Measurements from ENCODE around the gene STRN4. TPM values are rescaled to one million over a fixed set of nuclear protein-coding genes. Genes with fewer than 3 reads are reported as not detected.
A peak's percentile ranks its signal among the peaks of the same experiment; 100 is the strongest.

The STRN4 gene
- total RNA-seq, 1 experiment from 2014 or later: 151 TPM

DNA sequence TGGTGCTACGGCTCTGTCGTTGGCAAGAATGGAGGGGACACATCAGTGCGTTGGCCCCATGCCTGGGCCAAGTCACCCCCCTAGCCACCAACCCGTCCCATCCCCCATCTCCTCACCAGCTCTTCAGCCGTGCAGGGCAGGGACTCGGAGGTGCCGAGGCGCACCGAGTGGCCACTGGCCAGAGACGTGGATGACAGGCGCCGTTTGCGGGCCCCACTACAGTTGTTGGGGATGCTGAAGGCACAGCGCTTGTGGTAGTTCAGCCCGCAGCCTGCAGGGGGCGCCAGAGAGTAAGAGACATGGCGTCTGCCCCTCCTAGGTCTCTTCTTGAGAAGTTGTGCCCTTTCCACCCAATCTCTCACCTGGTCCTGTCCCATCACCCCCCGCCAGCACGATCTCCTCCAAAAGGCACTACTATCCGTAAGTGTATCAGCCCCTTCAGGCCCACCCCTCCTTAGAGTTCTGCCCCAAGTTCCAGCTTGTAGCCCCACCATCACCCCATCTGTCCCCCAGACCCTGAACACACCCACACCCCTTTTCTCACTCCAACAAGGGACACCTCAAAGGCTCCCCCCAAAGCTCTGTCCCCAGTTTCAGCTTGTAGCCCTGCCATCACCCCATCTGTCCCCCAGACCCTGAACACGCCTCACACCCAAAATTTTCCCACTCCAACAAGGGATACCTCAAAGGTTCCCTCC is 41.7 kb downstream of the STRN4 start:
- DNase-seq: peak; percentile 50
- no peaks in the 10 kb centered on the region for H3K4me1 Mint-ChIP-seq (ENCODE audit: low read depth, unreplicated experiment)
- H3K36me3 Mint-ChIP-seq (ENCODE audit: insufficient read depth, unreplicated experiment): peaks cover 82% of the 10 kb centered on the region
- no peaks in the 10 kb centered on the region for H3K27me3 Mint-ChIP-seq (ENCODE audit: unreplicated experiment)
- intact Hi-C loops (cut with micrococcal nuclease; ENCODE audit: unreplicated experiment): no loop called here
- H3K9me3 Mint-ChIP-seq (ENCODE audit: low read depth, unreplicated experiment): no peaks in the 10 kb centered on the region
- BruUV-seq (replicated peaks): no TSS peak
- no peak overlapping the region for H3K4me3 Mint-ChIP-seq (ENCODE audit: low read depth, unreplicated experiment)
- H3K27ac Mint-ChIP-seq (ENCODE audit: unreplicated experiment): no peak overlapping the region
- TF ChIP-seq, protein P1, sequence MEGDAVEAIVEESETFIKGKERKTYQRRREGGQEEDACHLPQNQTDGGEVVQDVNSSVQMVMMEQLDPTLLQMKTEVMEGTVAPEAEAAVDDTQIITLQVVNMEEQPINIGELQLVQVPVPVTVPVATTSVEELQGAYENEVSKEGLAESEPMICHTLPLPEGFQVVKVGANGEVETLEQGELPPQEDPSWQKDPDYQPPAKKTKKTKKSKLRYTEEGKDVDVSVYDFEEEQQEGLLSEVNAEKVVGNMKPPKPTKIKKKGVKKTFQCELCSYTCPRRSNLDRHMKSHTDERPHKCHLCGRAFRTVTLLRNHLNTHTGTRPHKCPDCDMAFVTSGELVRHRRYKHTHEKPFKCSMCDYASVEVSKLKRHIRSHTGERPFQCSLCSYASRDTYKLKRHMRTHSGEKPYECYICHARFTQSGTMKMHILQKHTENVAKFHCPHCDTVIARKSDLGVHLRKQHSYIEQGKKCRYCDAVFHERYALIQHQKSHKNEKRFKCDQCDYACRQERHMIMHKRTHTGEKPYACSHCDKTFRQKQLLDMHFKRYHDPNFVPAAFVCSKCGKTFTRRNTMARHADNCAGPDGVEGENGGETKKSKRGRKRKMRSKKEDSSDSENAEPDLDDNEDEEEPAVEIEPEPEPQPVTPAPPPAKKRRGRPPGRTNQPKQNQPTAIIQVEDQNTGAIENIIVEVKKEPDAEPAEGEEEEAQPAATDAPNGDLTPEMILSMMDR (IDR thresholded peaks at IDR 0.05; ENCODE audit: unreplicated experiment): peak; percentile 95
- CTCF ChIA-PET: interaction anchor here (0.6 kb wide), 1 partner anchor 204 kb away, joined by 3 read pairs; no protein-coding TSS in a partner anchor

DNA sequence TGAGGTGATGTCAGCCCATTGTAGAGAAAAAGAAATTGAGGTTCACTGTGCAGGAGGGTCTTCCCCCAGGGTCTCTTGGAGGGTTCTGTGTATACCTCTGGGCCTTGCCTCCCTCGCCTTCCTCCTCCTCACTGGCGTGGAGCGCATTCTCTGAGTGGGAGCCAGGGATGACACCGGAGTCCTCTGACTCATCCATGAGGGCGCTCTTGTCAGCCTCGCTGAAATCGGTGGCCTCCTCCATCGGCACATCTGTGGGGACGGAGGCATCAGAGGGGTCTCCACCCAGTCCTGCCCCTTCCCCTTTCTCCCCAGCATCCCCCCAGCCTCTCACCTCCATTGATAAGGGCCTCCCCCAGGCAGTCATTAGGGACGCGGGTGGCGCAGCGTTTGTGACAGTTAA is 45.5 kb downstream of the STRN4 start:
- Mint-ChIP-seq H3K9me3 (ENCODE audit: low read depth, unreplicated experiment) (no peaks in the 10 kb centered on the region), H3K4me1 (ENCODE audit: low read depth, unreplicated experiment) (no peaks in the 10 kb centered on the region), H3K36me3 (ENCODE audit: insufficient read depth, unreplicated experiment) (peaks cover 84% of the 10 kb centered on the region), H3K4me3 (ENCODE audit: low read depth, unreplicated experiment) (no peak overlapping the region), H3K27me3 (ENCODE audit: unreplicated experiment) (no peaks in the 10 kb centered on the region), H3K27ac (ENCODE audit: unreplicated experiment) (no peak overlapping the region)
- no TSS peak for BruUV-seq (replicated peaks)
- TF ChIP-seq, protein P1 (IDR thresholded peaks at IDR 0.05; ENCODE audit: unreplicated experiment): no peak
- intact Hi-C loops (cut with micrococcal nuclease; ENCODE audit: unreplicated experiment): no loop called here
- CTCF ChIA-PET: no interaction called here
- DNase-seq: no peak

- BruUV-seq (replicated peaks): no TSS peak
- intact Hi-C loops (cut with micrococcal nuclease; ENCODE audit: unreplicated experiment): no loop called here
Measured at GRCh38 chr19:46698395-46699321, 47.6 kb downstream of the STRN4 start.

More at GRCh38 chr19:46698395-46699321, 47.6 kb downstream of the STRN4 start:
- H3K4me3 Mint-ChIP-seq (ENCODE audit: low read depth, unreplicated experiment): no peak overlapping the region
- H3K9me3 Mint-ChIP-seq (ENCODE audit: low read depth, unreplicated experiment): no peaks in the 10 kb centered on the region
- H3K27me3 Mint-ChIP-seq (ENCODE audit: unreplicated experiment): no peaks in the 10 kb centered on the region
- no peak for DNase-seq
- H3K36me3 Mint-ChIP-seq (ENCODE audit: insufficient read depth, unreplicated experiment): peaks cover 77% of the 10 kb centered on the region
- H3K4me1 Mint-ChIP-seq (ENCODE audit: low read depth, unreplicated experiment): no peaks in the 10 kb centered on the region
- TF ChIP-seq, protein P1 (IDR thresholded peaks at IDR 0.05; ENCODE audit: unreplicated experiment): no peak
- CTCF ChIA-PET: interaction anchor here (0.6 kb wide), 1 partner anchor 81 kb away, joined by 5 read pairs; no protein-coding TSS in a partner anchor
- no peak overlapping the region for H3K27ac Mint-ChIP-seq (ENCODE audit: unreplicated experiment)
